Activated CD8-positive, alpha-beta T cell treated with anti-CD3 and anti-CD28 coated beads for 36 hours (primary cell): ENCODE data around the gene GBP3. TPM values are rescaled to one million over a fixed set of nuclear protein-coding genes. Genes with fewer than 3 reads are reported as not detected.
A peak's percentile ranks its signal among the peaks of the same experiment; 100 is the strongest.
"Not testable (repeated sequence)": the region's sequence is repeated elsewhere in the genome, so short reads cannot be mapped to it uniquely, and the experiment has no call there.

Source experiments
- ATAC-seq: fragments of 200-7000 bp; cut with Tn5 transposase; one replicate; pipeline ENCODE4 v1.10.0; 2021; ENCODE audit warnings: mild to moderate bottlenecking, moderate library complexity
- CTCF ChIA-PET: fragments of 350-600 bp; sonication (Branson Sonifier 250); formaldehyde crosslinking; loops from one replicate; lab custom pipeline; 2021; ENCODE audit warnings: antibody characterized with exemption; lab: Charles Lee
- POLR2A ChIA-PET: fragments of 350-600 bp; sonication (Branson Sonifier 250); formaldehyde crosslinking; loops from one replicate; lab custom pipeline; 2021; ENCODE audit warnings: antibody characterized with exemption; lab: Charles Lee
- DNase-seq: peaks from one replicate; pipeline ENCODE4 v3.0.0-alpha.2; 2020
- H3K27ac Mint-ChIP-seq: one replicate; pipeline ENCODE4 v1.8.0; 2021; ENCODE audit warnings: mild to moderate bottlenecking, mixed read lengths
- H3K27me3 Mint-ChIP-seq: one replicate; pipeline ENCODE4 v1.8.0; 2021; ENCODE audit warnings: mixed read lengths
- H3K36me3 Mint-ChIP-seq: one replicate; pipeline ENCODE4 v1.8.0; 2021; ENCODE audit warnings: low read depth, mixed read lengths
- H3K4me1 Mint-ChIP-seq: one replicate; pipeline ENCODE4 v1.8.0; 2021; ENCODE audit warnings: low read depth, mixed read lengths
- H3K4me3 Mint-ChIP-seq: one replicate; pipeline ENCODE4 v1.8.0; 2021; ENCODE audit warnings: mild to moderate bottlenecking, moderate library complexity, mixed read lengths
- H3K9me3 Mint-ChIP-seq: one replicate; pipeline ENCODE4 v1.8.0; 2021; ENCODE audit warnings: mixed read lengths
- intact Hi-C: fragments of 100-400 bp; cut with micrococcal nuclease; formaldehyde crosslinking; loops from one replicate; pipeline ENCODE4 v1.10.0; 2022
- total RNA-seq, 2 experiments: library from RNA; stranded (reverse); gene quantifications; one replicate each; pipeline ENCODE4 v1.2.3, GENCODE V29; 2021
- TF ChIP-seq, protein P1 (sequence below): fragments of 200-600 bp; IDR thresholded peaks from one replicate; pipeline ENCODE4 v1.8.0; 2022; ENCODE audit warnings: antibody characterized with exemption, mild to moderate bottlenecking

Gene GBP3
- total RNA-seq, 2 experiments from 2014 or later: 4.7 to 5.7 TPM

DNA sequence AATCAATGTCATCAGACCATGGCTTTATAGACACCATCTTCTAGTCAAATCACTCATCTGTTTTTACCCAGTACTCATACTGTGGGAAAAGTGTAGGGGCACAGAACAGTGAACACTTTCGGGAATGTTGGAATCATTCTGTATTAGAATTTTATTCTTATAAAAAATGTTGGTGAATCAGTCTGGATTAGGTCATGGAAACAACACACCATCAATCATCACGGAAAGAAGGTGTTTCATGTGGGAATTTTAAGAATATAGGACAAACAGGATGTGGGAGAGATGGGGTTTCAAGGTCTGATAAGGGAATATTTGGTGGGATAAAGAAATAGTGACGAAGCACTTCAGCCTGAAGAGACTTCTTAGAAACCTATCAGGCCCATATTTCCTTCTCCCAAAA lies 25.1 kb upstream of the GBP3 start:
- Mint-ChIP-seq H3K4me3 (no peak overlapping the region), H3K4me1 (peaks cover 17% of the 10 kb centered on the region), H3K27me3 (no peaks in the 10 kb centered on the region), H3K27ac (peak overlapping the region; percentile 43), H3K36me3 (peaks cover 46% of the 10 kb centered on the region), H3K9me3 (peaks cover 8% of the 10 kb centered on the region)
- ChIA-PET POLR2A (interaction anchor here (0.7 to 1.4 kb wide), 4 partner anchors 11 to 63 kb away, joined by 3 to 4 read pairs (median 3); no protein-coding TSS in a partner anchor), CTCF (interaction anchor here (1.0 to 2.1 kb wide), 4 partner anchors 17 to 311 kb away, joined by 3 to 5 read pairs (median 4); partner anchors contain the start of gene GBP1)
- ATAC-seq (no peak), DNase-seq (no peak)
- TF ChIP-seq, protein P1, sequence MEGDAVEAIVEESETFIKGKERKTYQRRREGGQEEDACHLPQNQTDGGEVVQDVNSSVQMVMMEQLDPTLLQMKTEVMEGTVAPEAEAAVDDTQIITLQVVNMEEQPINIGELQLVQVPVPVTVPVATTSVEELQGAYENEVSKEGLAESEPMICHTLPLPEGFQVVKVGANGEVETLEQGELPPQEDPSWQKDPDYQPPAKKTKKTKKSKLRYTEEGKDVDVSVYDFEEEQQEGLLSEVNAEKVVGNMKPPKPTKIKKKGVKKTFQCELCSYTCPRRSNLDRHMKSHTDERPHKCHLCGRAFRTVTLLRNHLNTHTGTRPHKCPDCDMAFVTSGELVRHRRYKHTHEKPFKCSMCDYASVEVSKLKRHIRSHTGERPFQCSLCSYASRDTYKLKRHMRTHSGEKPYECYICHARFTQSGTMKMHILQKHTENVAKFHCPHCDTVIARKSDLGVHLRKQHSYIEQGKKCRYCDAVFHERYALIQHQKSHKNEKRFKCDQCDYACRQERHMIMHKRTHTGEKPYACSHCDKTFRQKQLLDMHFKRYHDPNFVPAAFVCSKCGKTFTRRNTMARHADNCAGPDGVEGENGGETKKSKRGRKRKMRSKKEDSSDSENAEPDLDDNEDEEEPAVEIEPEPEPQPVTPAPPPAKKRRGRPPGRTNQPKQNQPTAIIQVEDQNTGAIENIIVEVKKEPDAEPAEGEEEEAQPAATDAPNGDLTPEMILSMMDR: no peak
- intact Hi-C loops: no loop called here

DNA sequence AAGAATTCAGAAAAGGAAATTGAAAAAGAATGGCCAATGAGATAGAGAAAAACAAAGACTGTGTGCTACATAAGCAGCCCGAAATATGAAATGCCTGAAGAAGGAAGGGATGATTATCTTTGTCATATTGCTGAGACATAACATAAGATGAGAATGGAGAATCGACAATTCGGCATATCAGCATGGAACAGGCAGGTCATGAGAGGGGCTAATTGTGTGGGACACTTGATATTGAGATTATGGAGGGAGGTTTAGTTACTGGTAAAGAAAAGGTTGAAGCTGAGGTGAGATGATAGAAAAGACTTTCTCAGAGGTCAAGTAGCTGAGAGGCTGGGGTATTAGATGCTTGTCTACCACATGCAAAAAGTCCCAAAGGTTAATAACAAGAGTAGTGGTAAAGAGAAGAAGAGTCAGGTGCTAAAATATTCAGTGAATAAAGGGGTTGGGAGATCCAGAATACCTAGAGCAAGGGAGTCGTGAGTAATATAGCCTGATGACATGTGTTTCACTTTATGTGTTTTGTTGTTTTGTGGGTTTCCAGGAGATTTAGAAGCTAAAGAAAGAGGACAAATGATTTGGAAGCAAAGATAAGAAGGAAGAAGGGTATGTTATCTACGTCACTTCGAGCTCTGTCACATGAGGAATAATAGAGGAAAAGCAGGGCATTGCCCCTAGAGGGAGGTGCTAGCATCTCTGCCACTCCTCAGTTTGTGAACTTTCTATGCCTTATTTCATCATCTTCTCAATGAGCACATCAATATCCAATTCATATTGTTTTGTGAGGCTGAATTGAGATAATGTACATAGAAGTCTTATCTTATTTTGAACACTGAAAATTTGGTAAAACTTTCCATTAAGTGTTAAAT lies 23.9 kb upstream of the GBP3 start:
- H3K4me1 Mint-ChIP-seq: peaks cover 22% of the 10 kb centered on the region
- POLR2A ChIA-PET: interaction anchor here (0.7 to 1.8 kb wide), 7 partner anchors 12 to 80 kb away, joined by 3 to 7 read pairs (median 3); partner anchors contain the start of gene GBP1
- CTCF ChIA-PET: interaction anchor here (0.9 to 2.1 kb wide), 9 partner anchors 14 to 312 kb away, joined by 3 to 6 read pairs (median 4); partner anchors contain the start of genes GBP1 and GBP3
- intact Hi-C loops, H3K27ac Mint-ChIP-seq, H3K4me3 Mint-ChIP-seq, H3K27me3 Mint-ChIP-seq: not testable (repeated sequence)
- ATAC-seq: peak; percentile 90
- peaks cover 43% of the 10 kb centered on the region for H3K36me3 Mint-ChIP-seq
- DNase-seq: peak; percentile 60
- H3K9me3 Mint-ChIP-seq: peaks cover 11% of the 10 kb centered on the region

DNA sequence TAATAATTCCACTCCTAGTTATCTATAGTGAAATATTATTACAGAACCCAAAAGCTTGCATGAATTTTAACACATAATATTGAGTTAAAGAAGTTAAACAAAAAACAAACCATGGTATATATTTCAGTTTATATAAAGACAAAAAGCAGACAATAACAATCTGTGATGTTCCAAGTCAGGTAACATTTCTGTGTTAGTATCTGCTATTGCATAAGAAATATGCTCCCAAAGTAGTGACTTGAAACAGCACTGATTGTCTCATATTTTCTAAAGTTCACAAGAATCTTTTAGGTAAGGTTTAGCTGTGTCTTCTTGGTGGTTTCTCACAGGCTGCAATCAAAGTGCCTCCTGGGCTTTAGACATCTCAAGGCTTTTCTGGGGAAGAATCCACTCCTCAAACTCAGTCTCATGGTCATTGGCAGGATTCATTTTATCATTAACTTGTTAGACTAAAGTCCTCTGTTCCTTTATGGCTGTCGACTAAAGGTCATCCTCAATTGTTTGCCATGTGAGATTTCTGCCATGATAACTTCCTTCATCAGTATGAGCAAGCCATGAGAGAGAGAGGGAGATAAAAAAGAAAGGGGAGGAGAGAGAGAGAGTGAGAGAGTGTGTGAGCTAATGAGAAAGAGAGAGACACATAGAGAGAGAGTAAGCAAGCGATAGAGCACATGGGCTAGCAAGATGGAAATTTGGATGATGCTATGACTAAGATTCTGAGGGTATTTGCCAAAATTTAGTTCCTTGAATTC lies 22.5 kb upstream of the GBP3 start:
- no peak for ATAC-seq
- ChIA-PET POLR2A (interaction anchor here (1.8 kb wide), 1 partner anchor 82 kb away, joined by 7 read pairs; no protein-coding TSS in a partner anchor), CTCF (interaction anchor here (1.3 kb wide), 1 partner anchor 31 kb away, joined by 3 read pairs; no protein-coding TSS in a partner anchor)
- Mint-ChIP-seq H3K36me3 (peaks cover 40% of the 10 kb centered on the region), H3K27ac (no peak overlapping the region), H3K4me1 (peaks cover 35% of the 10 kb centered on the region), H3K27me3 (no peaks in the 10 kb centered on the region), H3K4me3 (no peak overlapping the region), H3K9me3 (peaks cover 14% of the 10 kb centered on the region)
- no peak for DNase-seq
- intact Hi-C loops: no loop called here
- TF ChIP-seq, protein P1: no peak

DNA sequence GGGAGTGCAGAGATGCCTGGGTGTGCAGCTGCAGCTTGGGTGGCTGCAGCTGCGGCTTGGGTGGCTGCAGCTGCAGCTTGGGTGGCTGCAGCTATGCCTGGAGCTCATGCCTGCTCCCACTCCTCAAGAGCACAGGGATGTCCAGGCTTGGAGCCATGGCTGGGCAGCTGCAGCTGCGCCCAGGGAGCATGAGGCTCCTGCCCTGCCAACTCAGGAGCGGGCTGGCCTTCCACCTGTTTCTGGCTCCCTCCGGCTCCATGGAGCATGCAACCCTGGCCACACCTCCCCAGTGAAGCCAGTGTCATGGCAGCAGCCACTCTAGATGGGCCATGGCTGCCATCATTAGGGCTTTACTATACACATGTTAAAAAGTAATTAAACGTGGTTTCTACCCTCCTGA lies 21.3 kb upstream of the GBP3 start:
- H3K27ac Mint-ChIP-seq: no peak overlapping the region
- ChIA-PET POLR2A (interaction anchor here (1.2 kb wide), 1 partner anchor 155 kb away, joined by 3 read pairs; the partner anchor contains the start of gene GBP4), CTCF (no interaction called here)
- H3K9me3 Mint-ChIP-seq: peaks cover 14% of the 10 kb centered on the region
- ATAC-seq (no peak), DNase-seq (no peak)
- H3K36me3 Mint-ChIP-seq: peaks cover 33% of the 10 kb centered on the region
- peaks cover 2% of the 10 kb centered on the region for H3K27me3 Mint-ChIP-seq
- TF ChIP-seq, protein P1: no peak
- H3K4me1 Mint-ChIP-seq: peaks cover 45% of the 10 kb centered on the region
- no peak overlapping the region for H3K4me3 Mint-ChIP-seq
- intact Hi-C loops: no loop called here

DNA sequence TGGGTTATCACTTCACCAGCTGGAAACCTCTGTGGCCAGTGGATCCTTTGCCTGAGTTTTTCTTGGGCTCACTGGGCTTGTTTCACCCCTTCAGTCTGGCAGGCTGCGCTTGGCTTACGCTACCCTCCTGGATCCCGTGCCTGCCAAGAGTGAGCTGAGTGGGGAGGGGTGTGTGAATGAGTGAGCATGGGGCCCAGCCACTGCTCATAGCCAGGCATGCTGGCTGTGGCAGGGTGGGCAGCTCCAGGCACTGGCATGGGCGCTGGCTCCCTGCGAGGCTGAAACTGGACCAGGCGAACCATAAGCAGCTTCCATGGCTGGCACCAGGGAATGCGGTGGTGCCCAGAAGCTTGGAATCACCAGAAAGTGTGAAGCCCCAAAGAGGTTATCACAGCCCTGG lies 19.8 kb upstream of the GBP3 start:
- H3K4me1 Mint-ChIP-seq: peaks cover 41% of the 10 kb centered on the region
- CTCF ChIA-PET: interaction anchor here (1.1 to 1.9 kb wide), 6 partner anchors 21 to 69 kb away, joined by 3 to 14 read pairs (median 4); partner anchors contain the start of gene GBP3
- H3K4me3 Mint-ChIP-seq: no peak overlapping the region
- POLR2A ChIA-PET: interaction anchor here (0.5 to 3.5 kb wide), 7 partner anchors 8 to 366 kb away, joined by 3 to 12 read pairs (median 5); partner anchors contain the start of genes GBP1 and GBP2
- peaks cover 2% of the 10 kb centered on the region for H3K27me3 Mint-ChIP-seq
- no peak for ATAC-seq
- H3K27ac Mint-ChIP-seq: no peak overlapping the region
- DNase-seq: no peak
- intact Hi-C loops: no loop called here
- TF ChIP-seq, protein P1: no peak
- H3K9me3 Mint-ChIP-seq: peaks cover 14% of the 10 kb centered on the region
- peaks cover 24% of the 10 kb centered on the region for H3K36me3 Mint-ChIP-seq
